ENCODE results near the gene MINPP1. TPM values are rescaled to one million over a fixed set of nuclear protein-coding genes. Genes with fewer than 3 reads are reported as not detected.

Gene MINPP1
- total RNA-seq, 1 experiment from 2014 or later = 14.3 TPM

GRCh38 chr10:87557409-87557808, 52.7 kb downstream of the MINPP1 start:
- DNase-seq (no peak), ATAC-seq (no peak)
- Histone ChIP-seq H3K4me3 (ENCODE audit: low read length) (no peak overlapping the region), H4K20me1 (ENCODE audit: low read length) (no peaks in the 10 kb centered on the region), H3K4me2 (ENCODE audit: low read length) (no peak overlapping the region), H3K27ac (ENCODE audit: low read length) (no peak overlapping the region), H3F3A (ENCODE audit: low read length, unreplicated experiment) (no peaks in the 10 kb centered on the region), H3K79me2 (ENCODE audit: low read length) (no peaks in the 10 kb centered on the region), H3K9me2 (replicated peaks; ENCODE audit: low read length) (no peaks in the 10 kb centered on the region), H3K36me3 (ENCODE audit: low read depth, low read length) (peaks cover 2% of the 10 kb centered on the region; the same call in 1 of the 2 replicates), H2AFZ (ENCODE audit: low read length) (no peak overlapping the region), H3K27me3 (ENCODE audit: low read length) (no peaks in the 10 kb centered on the region), H3K4me1 (ENCODE audit: insufficient read depth, low read length) (no peaks in the 10 kb centered on the region), H3K9me3 (ENCODE audit: low read length) (no peaks in the 10 kb centered on the region), H3K9ac (ENCODE audit: low read length) (no peak overlapping the region)
- CTCF ChIA-PET = no interaction called here
- intact Hi-C loops (cut with micrococcal nuclease) = no loop called here
- no TSS peak for BruUV-seq (replicated peaks)
- TF ChIP-seq EZH2phosphoT487 (IDR thresholded peaks at IDR 0.05; ENCODE audit: borderline replicate concordance, low read length) (no peak), EZH2 (IDR thresholded peaks at IDR 0.05; ENCODE audit: low read length, unreplicated experiment) (no peak)
- TF ChIP-seq, protein P1, sequence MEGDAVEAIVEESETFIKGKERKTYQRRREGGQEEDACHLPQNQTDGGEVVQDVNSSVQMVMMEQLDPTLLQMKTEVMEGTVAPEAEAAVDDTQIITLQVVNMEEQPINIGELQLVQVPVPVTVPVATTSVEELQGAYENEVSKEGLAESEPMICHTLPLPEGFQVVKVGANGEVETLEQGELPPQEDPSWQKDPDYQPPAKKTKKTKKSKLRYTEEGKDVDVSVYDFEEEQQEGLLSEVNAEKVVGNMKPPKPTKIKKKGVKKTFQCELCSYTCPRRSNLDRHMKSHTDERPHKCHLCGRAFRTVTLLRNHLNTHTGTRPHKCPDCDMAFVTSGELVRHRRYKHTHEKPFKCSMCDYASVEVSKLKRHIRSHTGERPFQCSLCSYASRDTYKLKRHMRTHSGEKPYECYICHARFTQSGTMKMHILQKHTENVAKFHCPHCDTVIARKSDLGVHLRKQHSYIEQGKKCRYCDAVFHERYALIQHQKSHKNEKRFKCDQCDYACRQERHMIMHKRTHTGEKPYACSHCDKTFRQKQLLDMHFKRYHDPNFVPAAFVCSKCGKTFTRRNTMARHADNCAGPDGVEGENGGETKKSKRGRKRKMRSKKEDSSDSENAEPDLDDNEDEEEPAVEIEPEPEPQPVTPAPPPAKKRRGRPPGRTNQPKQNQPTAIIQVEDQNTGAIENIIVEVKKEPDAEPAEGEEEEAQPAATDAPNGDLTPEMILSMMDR (conservative IDR thresholded peaks at IDR 0.05; ENCODE audit: low read depth, low read length) = no peak
- POLR2A ChIA-PET (ENCODE audit: unreplicated experiment) = no interaction called here

GRCh38 chr10:87558333-87558732, 53.6 kb downstream of the MINPP1 start:
- POLR2A ChIA-PET (ENCODE audit: unreplicated experiment) = no interaction called here
- intact Hi-C loops (cut with micrococcal nuclease) = no loop called here
- Histone ChIP-seq H3K79me2 (ENCODE audit: low read length) (no peaks in the 10 kb centered on the region), H2AFZ (ENCODE audit: low read length) (no peak overlapping the region), H3K9me2 (replicated peaks; ENCODE audit: low read length) (no peaks in the 10 kb centered on the region), H3K9me3 (ENCODE audit: low read length) (no peaks in the 10 kb centered on the region), H3K27me3 (ENCODE audit: low read length) (no peaks in the 10 kb centered on the region), H3K36me3 (ENCODE audit: low read depth, low read length) (no peaks in the 10 kb centered on the region), H3K4me2 (ENCODE audit: low read length) (no peak overlapping the region), H3K9ac (ENCODE audit: low read length) (no peak overlapping the region), H3F3A (ENCODE audit: low read length, unreplicated experiment) (no peaks in the 10 kb centered on the region), H3K4me1 (ENCODE audit: insufficient read depth, low read length) (no peaks in the 10 kb centered on the region), H3K4me3 (ENCODE audit: low read length) (no peak overlapping the region), H3K27ac (ENCODE audit: low read length) (no peak overlapping the region), H4K20me1 (ENCODE audit: low read length) (no peaks in the 10 kb centered on the region)
- TF ChIP-seq, protein P1 (conservative IDR thresholded peaks at IDR 0.05; ENCODE audit: low read depth, low read length) = no peak
- no peak for TF ChIP-seq EZH2 (IDR thresholded peaks at IDR 0.05; ENCODE audit: low read length, unreplicated experiment)
- no peak for TF ChIP-seq EZH2phosphoT487 (IDR thresholded peaks at IDR 0.05; ENCODE audit: borderline replicate concordance, low read length)
- BruUV-seq (replicated peaks) = no TSS peak
- CTCF ChIA-PET = interaction anchor here (1.1 kb wide), 1 partner anchor 11 kb away, joined by 3 read pairs; no protein-coding TSS in a partner anchor
- no peak for ATAC-seq
- no peak for DNase-seq

DNA sequence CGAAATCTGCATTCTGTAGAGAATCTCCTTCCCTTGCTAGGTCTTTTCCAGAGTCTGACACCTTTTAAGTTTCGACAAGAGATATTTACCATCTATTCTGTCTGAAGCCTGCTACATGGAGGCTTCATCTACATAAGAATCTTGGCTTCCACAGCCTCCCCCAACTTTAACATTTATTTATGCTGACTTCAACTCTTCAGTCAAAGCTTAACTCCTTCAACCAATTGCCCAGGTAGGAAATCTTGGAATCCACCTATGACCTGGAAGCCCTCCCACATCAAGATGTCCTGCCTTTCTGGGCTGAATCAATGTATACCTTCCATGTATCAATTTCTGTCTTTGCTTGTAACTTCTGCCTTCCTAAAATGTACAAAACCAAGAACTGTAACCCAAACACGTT, 54.7 kb downstream of the MINPP1 start:
- no peak overlapping the region for H3K27ac ChIP-seq (ENCODE audit: low read length)
- ChIA-PET POLR2A (ENCODE audit: unreplicated experiment) (no interaction called here), CTCF (no interaction called here)
- H3K9me2 ChIP-seq (replicated peaks; ENCODE audit: low read length) = no peaks in the 10 kb centered on the region
- no peaks in the 10 kb centered on the region for H3K9me3 ChIP-seq (ENCODE audit: low read length)
- H3K27me3 ChIP-seq (ENCODE audit: low read length) = no peaks in the 10 kb centered on the region
- H3K79me2 ChIP-seq (ENCODE audit: low read length) = no peaks in the 10 kb centered on the region
- ATAC-seq = no peak
- H3K4me3 ChIP-seq (ENCODE audit: low read length) = no peak overlapping the region
- H2AFZ ChIP-seq (ENCODE audit: low read length) = no peak overlapping the region
- H4K20me1 ChIP-seq (ENCODE audit: low read length) = no peaks in the 10 kb centered on the region
- H3K9ac ChIP-seq (ENCODE audit: low read length) = no peak overlapping the region
- TF ChIP-seq EZH2 (IDR thresholded peaks at IDR 0.05; ENCODE audit: low read length, unreplicated experiment) (no peak), EZH2phosphoT487 (IDR thresholded peaks at IDR 0.05; ENCODE audit: borderline replicate concordance, low read length) (no peak)
- TF ChIP-seq, protein P1 (conservative IDR thresholded peaks at IDR 0.05; ENCODE audit: low read depth, low read length) = no peak
- H3K36me3 ChIP-seq (ENCODE audit: low read depth, low read length) = no peaks in the 10 kb centered on the region
- no peak overlapping the region for H3K4me2 ChIP-seq (ENCODE audit: low read length)
- no peaks in the 10 kb centered on the region for H3K4me1 ChIP-seq (ENCODE audit: insufficient read depth, low read length)
- no peak for DNase-seq
- no TSS peak for BruUV-seq (replicated peaks)
- H3F3A ChIP-seq (ENCODE audit: low read length, unreplicated experiment) = no peaks in the 10 kb centered on the region
- intact Hi-C loops (cut with micrococcal nuclease) = no loop called here

Data from PC-3 (cell line).